Measurements from ENCODE around the gene DIP2C. TPM values are rescaled to one million over a fixed set of nuclear protein-coding genes. Genes with fewer than 3 reads are reported as not detected.
"Not testable (repeated sequence)": the region's sequence is repeated elsewhere in the genome, so short reads cannot be mapped to it uniquely, and the experiment has no call there.

The DIP2C gene
- total RNA-seq, 2 experiments from 2014 or later = 0.22 to 0.54 TPM

GRCh38 chr10:712089-712488 lies 22.6 kb upstream of the DIP2C start:
- peaks cover 30% of the 10 kb centered on the region for H3K27me3 Mint-ChIP-seq
- no peak overlapping the region for H3K27ac Mint-ChIP-seq
- no peak overlapping the region for H3K4me3 Mint-ChIP-seq
- peaks cover 5% of the 10 kb centered on the region for H3K9me3 Mint-ChIP-seq
- H3K4me1 Mint-ChIP-seq = no peaks in the 10 kb centered on the region
- no peak for DNase-seq
- H3K36me3 Mint-ChIP-seq = peaks cover 4% of the 10 kb centered on the region

DNA sequence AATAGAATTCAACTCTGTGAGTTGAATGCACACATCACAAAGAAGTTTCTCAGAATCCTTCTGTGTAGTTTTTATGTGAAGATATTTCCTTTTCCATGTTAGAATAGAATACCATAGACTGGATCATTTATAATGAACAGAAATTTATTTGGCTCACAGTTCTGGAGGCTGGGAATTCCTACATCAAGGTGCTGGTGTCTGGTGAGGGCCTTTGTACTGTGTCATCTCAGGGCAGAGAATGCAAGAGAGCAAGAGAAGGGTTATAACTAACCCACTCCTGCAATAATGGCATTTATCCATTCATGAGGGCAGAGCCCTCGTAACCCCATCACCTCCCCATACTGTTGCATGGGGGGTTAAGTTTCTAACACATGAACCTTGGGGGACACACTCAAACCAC lies 18.4 kb upstream of the DIP2C start:
- Mint-ChIP-seq H3K4me3 (no peak overlapping the region), H3K4me1 (no peaks in the 10 kb centered on the region), H3K36me3 (no peaks in the 10 kb centered on the region), H3K27ac (no peak overlapping the region), H3K9me3 (peaks cover 9% of the 10 kb centered on the region), H3K27me3 (peaks cover 47% of the 10 kb centered on the region)
- DNase-seq = no peak

GRCh38 chr10:707456-707855 lies 18.0 kb upstream of the DIP2C start:
- Mint-ChIP-seq H3K4me3 (no peak overlapping the region), H3K9me3 (peaks cover 11% of the 10 kb centered on the region), H3K36me3 (no peaks in the 10 kb centered on the region), H3K4me1 (no peaks in the 10 kb centered on the region), H3K27me3 (peaks cover 51% of the 10 kb centered on the region), H3K27ac (no peak overlapping the region)
- no peak for DNase-seq

- H3K4me1 Mint-ChIP-seq = no peaks in the 10 kb centered on the region
- H3K4me3 Mint-ChIP-seq = no peak overlapping the region
- DNase-seq = no peak
- no peak overlapping the region for H3K27ac Mint-ChIP-seq
- H3K27me3 Mint-ChIP-seq = peaks cover 35% of the 10 kb centered on the region
- H3K9me3 Mint-ChIP-seq = peaks cover 11% of the 10 kb centered on the region
- H3K36me3 Mint-ChIP-seq = no peaks in the 10 kb centered on the region
Measured at GRCh38 chr10:703118-703517, 13.7 kb upstream of the DIP2C start.

GRCh38 chr10:700183-700582 lies 10.7 kb upstream of the DIP2C start:
- not testable (repeated sequence) for DNase-seq, H3K36me3 Mint-ChIP-seq, H3K27ac Mint-ChIP-seq, H3K4me3 Mint-ChIP-seq, H3K4me1 Mint-ChIP-seq
- Mint-ChIP-seq H3K9me3 (peaks cover 11% of the 10 kb centered on the region), H3K27me3 (peaks cover 28% of the 10 kb centered on the region)

- no peak overlapping the region for H3K27ac Mint-ChIP-seq
- no peaks in the 10 kb centered on the region for H3K36me3 Mint-ChIP-seq
- H3K27me3 Mint-ChIP-seq = peaks cover 28% of the 10 kb centered on the region
- no peak for DNase-seq
- no peak overlapping the region for H3K4me3 Mint-ChIP-seq
- H3K4me1 Mint-ChIP-seq = no peaks in the 10 kb centered on the region
- H3K9me3 Mint-ChIP-seq = no peaks in the 10 kb centered on the region
Measured at GRCh38 chr10:697097-697875, 7.8 kb upstream of the DIP2C start.

DNA sequence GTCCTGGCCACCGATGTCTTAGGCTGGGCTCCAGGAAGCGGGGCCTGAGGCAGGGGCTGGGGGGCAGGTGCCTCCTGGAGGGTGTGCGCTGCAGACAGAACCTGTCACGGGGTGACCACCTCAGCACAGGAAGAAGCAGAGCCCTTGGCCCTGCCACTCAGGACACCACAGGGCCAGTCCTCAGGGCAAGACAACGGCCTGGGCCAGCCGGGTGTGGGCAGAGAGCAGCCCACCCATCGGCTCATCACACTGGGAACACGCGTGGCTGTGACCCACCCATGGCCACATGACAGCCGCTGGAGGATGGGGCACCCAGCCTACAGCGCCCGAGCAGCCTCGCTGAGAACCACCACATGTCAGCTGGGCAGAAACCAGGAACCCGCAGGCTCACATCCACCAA lies 5.9 kb upstream of the DIP2C start:
- Mint-ChIP-seq H3K4me1 (peaks cover under 1% of the 10 kb centered on the region), H3K9me3 (no peaks in the 10 kb centered on the region), H3K36me3 (no peaks in the 10 kb centered on the region), H3K27me3 (peaks cover 42% of the 10 kb centered on the region), H3K4me3 (no peak overlapping the region), H3K27ac (no peak overlapping the region)
- no peak for DNase-seq

DNA sequence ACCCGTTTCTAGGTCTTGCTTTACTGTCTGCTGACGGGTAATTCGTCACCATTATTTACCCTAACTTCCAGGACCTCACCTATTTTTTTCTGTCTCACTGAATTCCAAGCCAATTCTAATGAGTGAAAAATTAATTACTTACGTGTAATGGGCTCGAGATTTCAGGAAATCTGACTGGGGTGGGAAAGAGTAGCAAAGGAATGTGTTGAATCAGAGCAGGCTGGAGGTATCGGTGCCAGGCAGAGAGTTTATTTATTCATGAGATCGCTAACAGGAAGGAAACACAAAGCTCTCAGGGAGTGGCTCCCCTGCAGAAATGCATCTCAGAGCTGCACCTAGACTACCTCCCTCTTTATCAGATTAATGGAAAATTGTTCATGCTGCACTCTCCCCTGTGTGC lies 4.0 kb upstream of the DIP2C start:
- H3K27ac Mint-ChIP-seq = no peak overlapping the region
- no peaks in the 10 kb centered on the region for H3K36me3 Mint-ChIP-seq
- no peaks in the 10 kb centered on the region for H3K9me3 Mint-ChIP-seq
- H3K4me1 Mint-ChIP-seq = peaks cover 2% of the 10 kb centered on the region
- DNase-seq = no peak
- H3K4me3 Mint-ChIP-seq = no peak overlapping the region
- peaks cover 50% of the 10 kb centered on the region for H3K27me3 Mint-ChIP-seq

DNA sequence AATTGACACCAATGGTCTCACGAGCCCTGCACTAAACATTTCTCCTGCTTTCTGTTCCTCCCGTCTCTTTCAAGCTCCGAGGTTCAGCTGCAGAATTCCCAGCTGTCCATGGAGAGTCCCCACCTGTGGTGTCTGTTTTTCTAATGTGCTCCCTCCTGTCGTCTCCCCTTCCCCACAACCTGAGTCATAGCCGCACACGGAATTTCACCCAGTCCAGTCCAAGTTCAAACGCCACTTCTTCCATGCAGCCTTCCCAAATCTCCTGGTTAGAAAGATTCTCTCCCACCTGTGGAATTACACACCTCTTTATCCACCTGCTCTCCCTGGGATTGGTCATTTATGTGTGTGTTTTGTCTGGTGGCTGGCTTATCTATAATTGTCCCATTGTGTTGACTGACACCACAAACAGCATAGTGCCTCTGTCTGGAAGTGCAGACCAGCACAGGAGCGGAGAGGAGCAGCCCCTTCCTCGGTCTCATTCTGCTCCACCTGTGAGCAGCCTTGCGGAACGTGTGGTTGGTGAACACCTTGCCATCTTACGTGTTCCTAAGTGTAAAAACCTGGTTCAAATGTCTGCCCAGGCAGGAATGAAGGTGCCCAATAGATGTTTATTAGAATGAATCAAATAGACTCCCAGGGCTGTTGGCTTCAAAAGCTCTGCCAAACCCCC lies 3.3 kb upstream of the DIP2C start:
- no peak for DNase-seq
- no peaks in the 10 kb centered on the region for H3K9me3 Mint-ChIP-seq
- H3K36me3 Mint-ChIP-seq = no peaks in the 10 kb centered on the region
- peaks cover 54% of the 10 kb centered on the region for H3K27me3 Mint-ChIP-seq
- peaks cover 2% of the 10 kb centered on the region for H3K4me1 Mint-ChIP-seq
- H3K27ac Mint-ChIP-seq = no peak overlapping the region
- no peak overlapping the region for H3K4me3 Mint-ChIP-seq

DNA sequence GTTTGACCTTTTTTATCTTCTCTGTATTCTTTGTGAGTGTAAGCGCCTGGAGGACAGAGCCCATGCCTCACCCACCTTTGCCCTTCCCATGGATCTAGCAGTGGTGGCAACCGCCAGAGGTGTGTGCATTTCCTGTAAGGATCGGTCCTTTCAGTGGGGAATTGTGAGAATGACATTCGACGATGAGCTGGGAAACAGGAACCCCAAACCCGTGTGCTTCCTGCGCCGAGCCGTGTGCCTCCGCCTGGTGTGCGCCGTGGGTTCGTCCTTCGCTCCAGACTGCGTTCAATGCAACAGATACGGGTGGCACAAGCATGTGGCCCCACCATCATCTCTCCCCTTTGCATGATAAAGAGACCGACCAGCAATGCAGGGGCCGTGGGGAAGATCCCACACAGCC lies 1.7 kb upstream of the DIP2C start:
- peaks cover 2% of the 10 kb centered on the region for H3K4me1 Mint-ChIP-seq
- DNase-seq = no peak
- peaks cover 61% of the 10 kb centered on the region for H3K27me3 Mint-ChIP-seq
- no peak overlapping the region for H3K4me3 Mint-ChIP-seq
- no peaks in the 10 kb centered on the region for H3K36me3 Mint-ChIP-seq
- no peak overlapping the region for H3K27ac Mint-ChIP-seq
- no peaks in the 10 kb centered on the region for H3K9me3 Mint-ChIP-seq

DNA sequence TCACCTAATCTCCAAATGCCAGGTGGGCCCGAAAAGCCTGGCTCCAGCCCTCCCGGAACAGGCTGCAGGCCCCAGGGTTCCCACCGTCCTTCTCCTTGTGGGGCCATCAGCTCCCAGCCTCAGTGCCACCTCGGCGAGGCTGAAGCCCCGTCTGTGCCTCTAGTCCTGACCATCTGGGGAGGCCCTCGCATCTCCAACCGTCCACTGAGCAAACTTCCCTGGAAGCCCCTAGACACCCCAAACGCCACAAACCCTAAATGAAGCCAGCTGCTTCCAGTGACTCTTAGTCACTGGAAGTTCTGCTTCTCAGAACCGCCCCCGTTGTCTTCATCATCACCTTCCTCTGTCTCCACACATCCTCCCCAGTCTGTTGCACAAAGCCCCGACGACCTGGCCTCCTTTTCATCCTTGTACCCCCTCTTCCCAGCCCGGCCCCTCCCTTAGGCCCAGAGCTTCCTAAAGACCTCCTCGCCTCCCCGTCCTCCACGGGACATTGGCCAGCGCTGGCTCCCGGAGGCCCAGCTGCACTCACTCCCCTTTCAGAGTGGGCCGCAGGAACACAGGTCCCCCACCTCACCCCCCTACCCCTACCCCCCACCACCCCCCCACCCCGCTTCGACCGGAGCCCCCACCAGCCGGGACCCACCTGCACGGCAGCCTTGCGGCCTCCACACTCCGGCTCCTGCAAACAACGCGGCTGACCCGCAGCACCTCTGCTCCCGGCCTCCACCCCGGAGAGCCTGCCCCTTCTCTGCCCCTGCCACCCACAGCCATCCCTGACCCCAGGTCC lies 1.1 kb upstream of the DIP2C start:
- Mint-ChIP-seq H3K36me3 (no peaks in the 10 kb centered on the region), H3K4me1 (peaks cover 2% of the 10 kb centered on the region), H3K27me3 (peaks cover 61% of the 10 kb centered on the region), H3K9me3 (no peaks in the 10 kb centered on the region), H3K27ac (no peak overlapping the region), H3K4me3 (peak overlapping the region; percentile 29)
- DNase-seq = no peak

- H3K27ac Mint-ChIP-seq = no peak overlapping the region
- no peak for DNase-seq
- peaks cover 62% of the 10 kb centered on the region for H3K27me3 Mint-ChIP-seq
- H3K36me3 Mint-ChIP-seq = no peaks in the 10 kb centered on the region
- H3K4me1 Mint-ChIP-seq = peaks cover 2% of the 10 kb centered on the region
- H3K9me3 Mint-ChIP-seq = no peaks in the 10 kb centered on the region
- H3K4me3 Mint-ChIP-seq = no peak overlapping the region
Measured at GRCh38 chr10:689121-689451, 382 bp downstream of the DIP2C start.

GRCh38 chr10:688312-689120 lies 952 bp downstream of the DIP2C start:
- Mint-ChIP-seq H3K4me3 (no peak overlapping the region), H3K4me1 (peaks cover 2% of the 10 kb centered on the region), H3K27ac (no peak overlapping the region), H3K27me3 (peaks cover 58% of the 10 kb centered on the region), H3K9me3 (no peaks in the 10 kb centered on the region), H3K36me3 (no peaks in the 10 kb centered on the region)
- no peak for DNase-seq

GRCh38 chr10:687583-688311 lies 1.7 kb downstream of the DIP2C start:
- no peak for DNase-seq
- peaks cover 56% of the 10 kb centered on the region for H3K27me3 Mint-ChIP-seq
- H3K36me3 Mint-ChIP-seq = no peaks in the 10 kb centered on the region
- no peak overlapping the region for H3K27ac Mint-ChIP-seq
- peaks cover 2% of the 10 kb centered on the region for H3K4me1 Mint-ChIP-seq
- no peak overlapping the region for H3K4me3 Mint-ChIP-seq
- H3K9me3 Mint-ChIP-seq = no peaks in the 10 kb centered on the region
